ENCODE measurements around the gene FER.

FER gene

GRCh38 chr5:108878756-108879155 is 131.1 kb downstream of the FER start:
- TF ChIP-seq EZH2 (IDR thresholded peaks at IDR 0.05; ENCODE audit: borderline replicate concordance, low read length) = no peak
- no peak for TF ChIP-seq CTCF (IDR thresholded peaks at IDR 0.05; ENCODE audit: low read length)
- no peaks in the 10 kb centered on the region; the same call in 1 of the 2 replicates for H3F3A ChIP-seq (ENCODE audit: insufficient read depth, low read length)
- H3K27ac ChIP-seq (ENCODE audit: low read depth, low read length, poor library complexity, severe bottlenecking) = no peak overlapping the region
- no peaks in the 10 kb centered on the region for H3K27me3 ChIP-seq (ENCODE audit: insufficient read depth, low read length)
- H3K4me3 ChIP-seq (ENCODE audit: low read depth, low read length, poor library complexity, severe bottlenecking) = no peak overlapping the region
- no peaks in the 10 kb centered on the region for H3K9me2 ChIP-seq (ENCODE audit: low read depth, low read length)
- no peaks in the 10 kb centered on the region for H3K79me2 ChIP-seq (ENCODE audit: insufficient read depth, low read length)
- H4K20me1 ChIP-seq (ENCODE audit: insufficient read depth, low read length) = no peaks in the 10 kb centered on the region
- no peak overlapping the region for H3K9ac ChIP-seq (ENCODE audit: low read length)
- H3K36me3 ChIP-seq (ENCODE audit: insufficient read depth, low read length) = no peaks in the 10 kb centered on the region
- no peaks in the 10 kb centered on the region for H3K9me3 ChIP-seq (ENCODE audit: low read length)
- H3K4me1 ChIP-seq (ENCODE audit: insufficient read depth, low read length, severe bottlenecking) = no peaks in the 10 kb centered on the region
- H2AFZ ChIP-seq (ENCODE audit: low read length) = no peak overlapping the region
- H3K4me2 ChIP-seq (ENCODE audit: low read length) = no peak overlapping the region

DNA sequence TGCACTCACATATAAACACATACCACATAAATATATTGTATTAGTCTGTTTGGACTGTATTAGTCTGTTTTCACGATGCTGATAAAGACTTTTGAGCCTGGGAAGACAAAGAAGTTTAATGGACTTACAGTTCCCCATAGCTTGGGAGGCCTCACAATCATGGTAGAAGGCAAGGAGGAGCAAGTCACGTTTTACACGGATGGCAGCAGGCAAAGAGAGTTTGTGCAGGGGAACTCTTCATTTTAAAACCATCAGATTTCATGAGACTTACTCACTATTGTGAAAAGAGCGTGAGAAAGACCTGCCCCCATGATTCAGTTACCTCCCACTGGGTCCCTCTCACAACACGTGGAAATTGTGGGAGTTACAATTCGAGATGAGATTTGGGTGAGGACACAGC is 133.4 kb downstream of the FER start:
- Histone ChIP-seq H3K9ac (ENCODE audit: low read length) (no peak overlapping the region), H4K20me1 (ENCODE audit: insufficient read depth, low read length) (no peaks in the 10 kb centered on the region), H3F3A (ENCODE audit: insufficient read depth, low read length) (no peaks in the 10 kb centered on the region; the same call in 1 of the 2 replicates), H3K4me2 (ENCODE audit: low read length) (no peak overlapping the region), H3K36me3 (ENCODE audit: insufficient read depth, low read length) (no peaks in the 10 kb centered on the region), H2AFZ (ENCODE audit: low read length) (no peak overlapping the region), H3K4me1 (ENCODE audit: insufficient read depth, low read length, severe bottlenecking) (no peaks in the 10 kb centered on the region), H3K4me3 (ENCODE audit: low read depth, low read length, poor library complexity, severe bottlenecking) (no peak overlapping the region), H3K9me2 (ENCODE audit: low read depth, low read length) (no peaks in the 10 kb centered on the region), H3K9me3 (ENCODE audit: low read length) (no peaks in the 10 kb centered on the region; the same call in 1 of the 2 replicates), H3K79me2 (ENCODE audit: insufficient read depth, low read length) (no peaks in the 10 kb centered on the region), H3K27me3 (ENCODE audit: insufficient read depth, low read length) (no peaks in the 10 kb centered on the region), H3K27ac (ENCODE audit: low read depth, low read length, poor library complexity, severe bottlenecking) (no peak overlapping the region)
- TF ChIP-seq EZH2 (IDR thresholded peaks at IDR 0.05; ENCODE audit: borderline replicate concordance, low read length) (no peak), CTCF (IDR thresholded peaks at IDR 0.05; ENCODE audit: low read length) (no peak)

DNA sequence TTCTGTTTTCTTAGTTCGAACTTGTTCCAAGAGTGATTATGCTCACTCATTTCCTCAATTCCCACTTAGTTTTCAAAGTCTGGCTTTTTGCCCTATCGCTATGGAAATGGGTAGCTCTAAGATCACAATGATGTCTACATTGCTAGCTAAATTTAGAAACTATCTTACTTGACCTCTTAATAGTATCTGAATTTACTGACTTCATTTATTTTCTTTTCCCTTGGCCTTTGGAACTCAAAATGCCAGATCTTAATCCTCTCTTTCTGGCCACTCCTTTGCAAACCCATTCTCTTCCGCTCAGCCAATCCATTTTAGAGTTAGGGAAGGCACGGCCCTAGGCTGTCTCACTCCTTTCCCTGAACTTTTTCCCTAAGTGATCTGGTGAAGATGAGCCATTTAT is 137.0 kb downstream of the FER start:
- no peak overlapping the region for H3K4me3 ChIP-seq (ENCODE audit: low read depth, low read length, poor library complexity, severe bottlenecking)
- H3K79me2 ChIP-seq (ENCODE audit: insufficient read depth, low read length) = no peaks in the 10 kb centered on the region
- H3K4me1 ChIP-seq (ENCODE audit: insufficient read depth, low read length, severe bottlenecking) = no peaks in the 10 kb centered on the region
- H3K4me2 ChIP-seq (ENCODE audit: low read length) = no peak overlapping the region
- no peaks in the 10 kb centered on the region; the same call in 1 of the 2 replicates for H3K9me3 ChIP-seq (ENCODE audit: low read length)
- H3K27ac ChIP-seq (ENCODE audit: low read depth, low read length, poor library complexity, severe bottlenecking) = no peak overlapping the region
- TF ChIP-seq EZH2 (IDR thresholded peaks at IDR 0.05; ENCODE audit: borderline replicate concordance, low read length) = no peak
- no peak for TF ChIP-seq CTCF (IDR thresholded peaks at IDR 0.05; ENCODE audit: low read length)
- no peaks in the 10 kb centered on the region for H4K20me1 ChIP-seq (ENCODE audit: insufficient read depth, low read length)
- H2AFZ ChIP-seq (ENCODE audit: low read length) = no peak overlapping the region
- no peaks in the 10 kb centered on the region; the same call in 1 of the 2 replicates for H3F3A ChIP-seq (ENCODE audit: insufficient read depth, low read length)
- no peaks in the 10 kb centered on the region for H3K27me3 ChIP-seq (ENCODE audit: insufficient read depth, low read length)
- no peaks in the 10 kb centered on the region for H3K9me2 ChIP-seq (ENCODE audit: low read depth, low read length)
- H3K36me3 ChIP-seq (ENCODE audit: insufficient read depth, low read length) = no peaks in the 10 kb centered on the region
- no peak overlapping the region for H3K9ac ChIP-seq (ENCODE audit: low read length)
